Ovary (tissue), 9 donors: ENCODE measurements around the gene OR2T8. TPM values are rescaled to one million over a fixed set of nuclear protein-coding genes. Genes with fewer than 3 reads are reported as not detected.

ENCODE experiments used
- DNase-seq, 5 donors: peaks; one replicate each; pipeline ENCODE4 v3.0.0-alpha.2; 2019 to 2020
- H3K27ac ChIP-seq, 2 donors: fragments of 200-600 bp; one replicate each; pipeline versions ENCODE4 v1.5.1 to v1.8.0; 2019 to 2022
- H3K27me3 ChIP-seq: fragments of 200-600 bp; one replicate; pipeline ENCODE4 v1.8.0; 2022
- H3K36me3 ChIP-seq: fragments of 200-600 bp; sonication (generic); one replicate; pipeline ENCODE4 v1.5.1; 2019
- H3K4me1 ChIP-seq: one replicate; pipeline ENCODE4 v1.8.1; 2013; ENCODE audit warnings: mild to moderate bottlenecking, moderate library complexity; ENCODE audit not compliant: insufficient read depth
- H3K4me3 ChIP-seq: fragments of 200-600 bp; sonication (generic); one replicate; pipeline ENCODE4 v1.5.1; 2017
- H3K9me3 ChIP-seq, 2 donors: fragments of 200-600 bp in 1 of 2; sonication (generic) in 1 of 2; one replicate each; pipeline versions ENCODE4 v1.5.1 to v1.8.1; 2013 to 2019; ENCODE audit warnings: mild to moderate bottlenecking in 1 of 2, moderate library complexity in 1 of 2
- CTCF ChIP-seq, 3 donors: fragments of 450-650 bp in 2 of 3; fragments of 200-600 bp in 1 of 3; IDR thresholded peaks; one replicate each; pipeline versions ENCODE4 v1.5.1 to v1.8.0; 2016 to 2022; ENCODE audit warnings: antibody characterized with exemption in 3 of 3, mild to moderate bottlenecking in 1 of 3
- EP300 ChIP-seq: sonication (generic); formaldehyde crosslinking; IDR thresholded peaks from one replicate; pipeline ENCODE4 v1.6.1; 2017; ENCODE audit warnings: antibody characterized with exemption
- POLR2A ChIP-seq: fragments of 450-650 bp; IDR thresholded peaks from one replicate; pipeline ENCODE4 v1.6.1; 2017; ENCODE audit warnings: antibody characterized with exemption, mild to moderate bottlenecking, moderate library complexity
- whole genome bisulfite sequencing, 3 donors: extraction: QIAGEN DNeasy Blood & Tissue Kit in 1 of 3; methylation state at CpG; one replicate each; pipeline versions ENCODE4 v1.1.5 to v1.1.7; 2013 to 2017; 5-methylcytosine and 5-hydroxymethylcytosine counted together
- intact Hi-C, 4 donors: fragments of 100-400 bp; cut with DNase I; formaldehyde crosslinking; loops; one replicate each; pipeline versions ENCODE4 v1.11.0 to v1.15.1; 2022 to 2023
- polyA plus RNA-seq, 2 donors: library from polyadenylated mRNA; stranded (reverse); fragments of 200-250 nt in 1 of 2; fragments of 350-450 nt in 1 of 2; fragmentation: Illumina TruSeq in 1 of 2; extraction: RNeasy Lipid Tissue Mini Kit (QIAGEN cat#74804) in 1 of 2; gene quantifications; one replicate each; pipeline ENCODE4 v1.2.3, GENCODE V29; 2013 to 2014
- total RNA-seq, 7 donors: library from RNA; depleted of rRNA in 2 of 7; stranded (reverse); fragments of >200 nt in 2 of 7; fragmentation: NEBNext Ultra II Directional in 3 of 7; extraction: Animal tissue kit (Norgen Biotek cat#: 25700) in 3 of 7; gene quantifications; one replicate each; pipeline versions ENCODE4 v1.1.0 to v1.2.4, GENCODE V29; 2016 to 2023
- donor health status: DM: no; HTN: no; CAD: no; lungs with moderate emphysema.
- donor health status: DM: no; HTN: no; CAD: no.
- donor health status: Bipolar disorder and iron deficiency.
- donor health status: DM: yes; HTN: yes; CAD: no.
- donor health status: DM: no; HTN: no; CAD: no.
- donor health status: DM: yes; HTN: yes; CAD: no.

The OR2T8 gene
- total and polyA plus RNA-seq, 9 donors: not detected

- no peaks in the 10 kb centered on the region for H3K4me1 ChIP-seq
- no peaks in the 10 kb centered on the region for H3K36me3 ChIP-seq
- H3K4me3 ChIP-seq: no peak overlapping the region
- DNase-seq: no peak
- no peak overlapping the region for H3K27ac ChIP-seq
- no peak for TF ChIP-seq EP300
- TF ChIP-seq POLR2A: no peak
- TF ChIP-seq CTCF (IDR thresholded peaks at IDR 0.05): no peak
- intact Hi-C loops: no loop called here
- 48 to 58% (median 52%) methylated on average over 7 of the region's 7 CpGs for WGBS, 3 donors
- H3K27me3 ChIP-seq: no peaks in the 10 kb centered on the region
- no peaks in the 10 kb centered on the region for H3K9me3 ChIP-seq
Observed at GRCh38 chr1:247906504-247907047, 13.5 kb upstream of the OR2T8 start.

- 65 to 75% (median 65%) methylated on average over 5 of the region's 5 CpGs for WGBS, 3 donors
- intact Hi-C loops: no loop called here
- no peak for DNase-seq
- TF ChIP-seq EP300 (no peak), CTCF (IDR thresholded peaks at IDR 0.05) (no peak), POLR2A (no peak)
- H3K36me3 ChIP-seq: no peaks in the 10 kb centered on the region
- H3K27ac ChIP-seq: no peak overlapping the region
- no peaks in the 10 kb centered on the region for H3K27me3 ChIP-seq
- H3K4me1 ChIP-seq: no peaks in the 10 kb centered on the region
- no peaks in the 10 kb centered on the region for H3K9me3 ChIP-seq
- no peak overlapping the region for H3K4me3 ChIP-seq
Observed at GRCh38 chr1:247908766-247909165, 11.3 kb upstream of the OR2T8 start.

GRCh38 chr1:247913786-247914185, 6.3 kb upstream of the OR2T8 start:
- TF ChIP-seq EP300 (no peak), CTCF (IDR thresholded peaks at IDR 0.05) (no peak), POLR2A (no peak)
- Histone ChIP-seq H3K4me1 (no peaks in the 10 kb centered on the region), H3K9me3 (no peaks in the 10 kb centered on the region), H3K27ac (no peak overlapping the region), H3K36me3 (no peaks in the 10 kb centered on the region), H3K27me3 (no peaks in the 10 kb centered on the region), H3K4me3 (no peak overlapping the region)
- WGBS, 3 donors: 78 to 86% (median 85%) methylated on average over 2 of the region's 2 CpGs
- intact Hi-C loops: no loop called here
- no peak for DNase-seq

GRCh38 chr1:247914941-247915662, 5.0 kb upstream of the OR2T8 start:
- no peak for DNase-seq
- H3K27me3 ChIP-seq: no peaks in the 10 kb centered on the region

More at GRCh38 chr1:247914941-247915662, 5.0 kb upstream of the OR2T8 start:
- TF ChIP-seq CTCF (IDR thresholded peaks at IDR 0.05): no peak
- TF ChIP-seq POLR2A: no peak
- TF ChIP-seq EP300: no peak
- Histone ChIP-seq H3K27ac (no peak overlapping the region), H3K36me3 (no peaks in the 10 kb centered on the region), H3K9me3 (no peaks in the 10 kb centered on the region), H3K4me1 (no peaks in the 10 kb centered on the region), H3K4me3 (no peak overlapping the region)
- WGBS, 3 donors: 19 to 37% (median 26%) methylated on average over 4 of the region's 4 CpGs
- intact Hi-C loops: no loop called here
